HG03457 (cell line): ENCODE data around the gene CP.
"Not testable (repeated sequence)": the region's sequence is repeated elsewhere in the genome, so short reads cannot be mapped to it uniquely, and the experiment has no call there.

Experiments used
- ATAC-seq: cut with Tn5 transposase; IDR thresholded peaks from one replicate; pipeline ENCODE4 v1.9.1; 2021; ENCODE audit warnings: moderate number of reproducible peaks; ENCODE audit not compliant: unreplicated experiment

CP gene

DNA sequence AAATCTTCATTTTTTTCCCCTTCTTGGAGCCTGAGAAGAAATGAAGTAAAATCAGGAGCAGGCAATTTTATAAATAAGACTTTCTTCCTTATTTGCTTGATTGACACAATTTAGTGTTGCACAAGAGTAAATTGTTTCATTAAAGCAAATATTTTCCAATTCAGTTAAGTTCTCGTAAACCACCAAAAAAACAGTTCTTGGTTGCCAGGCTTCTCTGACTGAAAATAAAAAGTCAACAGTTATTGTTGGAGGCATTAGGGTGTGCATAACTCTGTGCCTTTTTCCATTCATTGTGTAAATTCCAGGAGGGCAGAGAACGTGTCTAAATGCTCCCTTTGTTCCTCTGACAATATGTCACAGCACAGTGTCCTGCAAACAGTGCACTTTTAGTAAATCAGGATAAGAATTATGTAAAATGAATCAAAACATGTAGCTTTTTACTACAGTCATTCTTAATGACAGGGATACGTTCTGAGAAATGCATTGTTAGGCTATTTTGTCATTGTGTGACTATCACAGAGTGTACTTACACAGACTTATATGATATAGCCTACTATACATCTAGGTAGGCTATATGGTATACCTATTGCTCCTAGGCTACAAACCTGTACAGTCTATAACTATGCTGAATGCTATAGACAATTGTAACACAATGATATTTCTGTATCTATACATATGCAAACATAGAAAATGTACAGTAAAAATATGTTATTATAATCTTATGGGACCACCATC lies at the start of gene CP:
TSS of gene CP (minus strand) at position 47 of the 735 bp plus-strand sequence. CDS start at position 10, 37 bp downstream.
- no peak for ATAC-seq

DNA sequence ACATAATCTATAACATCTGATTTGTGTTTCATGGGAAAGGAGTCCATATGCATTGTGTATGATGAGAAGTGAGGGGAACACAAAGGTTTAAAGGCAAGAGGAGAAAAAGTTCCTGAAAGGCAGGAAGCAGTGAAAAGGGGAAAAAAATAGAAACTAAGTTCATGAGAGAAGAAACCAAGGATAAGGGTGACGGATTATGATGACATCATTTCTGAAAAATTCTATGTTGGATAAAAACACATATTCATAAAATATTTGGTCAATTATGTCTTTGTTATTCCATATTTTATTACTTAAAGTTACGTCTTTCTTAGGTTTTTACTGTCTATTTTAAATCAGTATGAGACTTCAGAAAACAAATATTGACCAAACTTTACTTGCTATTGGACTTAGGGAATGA lies 48.6 kb upstream of the CP start:
- ATAC-seq = no peak

DNA sequence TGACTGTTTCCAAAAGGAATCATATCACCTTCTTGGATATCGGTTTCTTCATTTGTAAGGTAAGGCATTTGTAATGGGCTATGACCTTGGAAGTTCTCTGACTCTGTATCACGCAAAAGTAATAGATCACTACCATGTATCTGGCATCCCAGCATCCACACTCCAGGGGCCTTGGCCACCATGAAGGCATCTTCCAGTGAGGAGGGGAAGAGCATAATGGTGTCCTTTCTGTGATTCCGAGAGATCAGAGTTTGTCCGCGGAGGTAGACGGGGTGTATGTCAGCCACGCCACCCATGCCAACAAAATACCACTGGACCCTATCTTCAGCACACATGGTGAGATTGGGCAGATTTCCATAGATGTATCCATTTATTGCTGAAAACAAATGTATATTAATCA lies 48.1 kb upstream of the CP start:
- ATAC-seq = no peak

DNA sequence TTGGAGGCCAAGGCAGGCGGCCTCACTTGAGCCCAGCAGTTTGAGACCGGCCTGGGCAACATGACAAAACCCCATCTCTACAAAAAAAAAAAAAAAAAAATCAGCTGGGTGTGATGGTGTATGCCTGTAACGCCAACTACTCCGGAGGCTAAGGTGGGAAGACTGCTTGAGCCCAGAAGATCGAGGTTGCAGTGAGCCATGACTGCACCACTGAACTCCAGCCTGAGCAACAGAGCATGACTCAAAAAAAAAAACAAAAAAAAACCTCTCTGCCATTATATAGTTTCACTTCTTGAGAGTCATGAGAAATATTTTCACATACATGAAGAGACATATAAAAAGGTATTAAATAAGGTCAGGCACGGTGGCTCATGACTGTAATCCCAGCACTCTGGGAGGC lies 45.9 kb upstream of the CP start:
- no peak for ATAC-seq

DNA sequence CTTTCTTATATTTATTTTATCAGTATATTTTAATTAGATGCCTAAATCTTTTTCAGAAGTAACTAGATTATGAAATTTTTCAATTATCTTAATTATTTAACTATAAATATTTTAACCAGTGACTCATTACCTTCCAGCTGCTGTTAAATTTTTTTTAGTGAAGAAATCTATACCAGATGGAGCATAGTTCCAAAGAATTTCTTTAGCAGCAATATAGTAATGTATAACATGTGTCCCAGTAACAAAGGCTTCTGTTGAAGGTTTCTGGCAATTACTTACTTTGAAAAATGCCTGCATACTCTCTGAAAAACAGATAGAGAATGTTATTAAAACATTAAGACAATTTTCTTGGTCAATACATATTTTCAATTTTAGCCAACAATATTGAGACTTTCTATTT lies 45.1 kb upstream of the CP start:
- ATAC-seq = no peak

DNA sequence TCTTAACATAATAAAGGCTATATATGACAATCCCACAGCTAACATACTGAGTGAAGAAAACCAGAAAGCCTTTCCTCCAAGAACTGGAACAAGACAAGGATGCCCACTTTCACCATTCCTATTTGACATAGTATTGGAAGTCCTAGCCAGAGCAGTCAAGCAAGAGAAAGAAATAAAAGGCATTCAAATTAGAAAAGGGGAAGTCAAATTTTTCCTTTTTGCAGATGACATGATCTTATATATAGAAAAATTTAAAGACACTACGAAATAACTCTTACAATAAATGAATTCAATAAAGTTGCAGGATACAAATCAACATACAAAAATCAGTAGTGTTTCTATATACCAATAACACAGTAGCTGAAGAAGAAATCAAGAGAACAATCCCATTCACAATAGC lies 42.2 kb upstream of the CP start:
- no peak for ATAC-seq

DNA sequence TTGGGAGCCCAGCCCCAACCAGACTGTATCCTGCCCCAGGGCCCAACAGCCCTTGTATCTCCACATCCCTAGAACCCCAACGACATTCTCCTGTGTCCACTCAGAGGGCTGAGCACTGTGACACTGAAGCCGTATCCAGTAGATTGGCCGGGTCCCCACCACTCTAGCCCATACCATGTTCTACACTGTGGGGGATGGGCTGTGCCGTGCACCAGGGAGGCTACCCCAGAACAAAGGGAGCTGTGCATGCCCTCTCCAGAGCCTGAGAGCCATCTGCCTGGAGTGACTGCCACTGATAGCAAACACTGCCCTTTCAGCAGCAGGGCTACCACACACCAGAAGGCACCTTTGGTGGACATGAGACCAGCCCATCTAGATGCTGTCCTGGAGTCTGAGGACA lies 37.1 kb upstream of the CP start:
- ATAC-seq = no peak

DNA sequence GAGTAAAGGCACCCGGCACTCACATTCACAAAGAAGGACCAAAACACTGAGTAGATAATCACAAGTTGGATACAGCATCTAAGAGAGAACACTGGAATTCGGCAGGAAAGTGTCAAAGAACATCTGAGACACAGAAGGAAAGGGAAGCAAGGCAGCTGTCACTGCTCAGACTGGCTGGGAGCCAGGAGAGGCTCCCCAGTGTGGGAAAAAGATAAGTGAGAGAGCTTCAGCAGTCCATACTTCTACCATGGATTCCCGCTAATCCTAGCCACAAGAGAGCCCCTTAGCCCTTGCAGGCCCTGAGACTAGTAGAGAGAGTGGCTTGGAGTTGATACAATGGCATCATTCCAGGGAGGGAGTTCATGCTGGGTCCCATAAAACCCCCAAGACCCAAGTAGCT lies 36.7 kb upstream of the CP start:
- no peak for ATAC-seq

DNA sequence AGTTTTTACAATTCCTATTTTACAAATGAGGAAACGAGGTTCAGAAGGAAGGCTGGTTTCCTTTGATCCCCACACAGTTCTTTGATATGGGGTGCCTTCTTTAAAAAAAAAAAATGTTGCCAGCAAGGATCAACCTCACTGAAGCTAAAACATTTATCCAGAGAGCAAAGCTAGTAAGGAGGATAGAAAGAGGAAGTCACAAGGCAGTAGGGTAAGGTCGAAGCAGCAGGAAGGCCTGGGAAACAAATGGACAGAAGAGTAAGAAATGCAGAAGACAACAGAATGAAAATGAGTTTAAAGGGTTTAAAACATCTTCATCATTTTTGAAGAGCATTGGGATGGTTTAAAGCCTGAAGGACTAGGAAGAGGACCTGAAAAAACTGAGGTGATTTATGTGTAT lies 30.6 kb upstream of the CP start:
- ATAC-seq = no peak

DNA sequence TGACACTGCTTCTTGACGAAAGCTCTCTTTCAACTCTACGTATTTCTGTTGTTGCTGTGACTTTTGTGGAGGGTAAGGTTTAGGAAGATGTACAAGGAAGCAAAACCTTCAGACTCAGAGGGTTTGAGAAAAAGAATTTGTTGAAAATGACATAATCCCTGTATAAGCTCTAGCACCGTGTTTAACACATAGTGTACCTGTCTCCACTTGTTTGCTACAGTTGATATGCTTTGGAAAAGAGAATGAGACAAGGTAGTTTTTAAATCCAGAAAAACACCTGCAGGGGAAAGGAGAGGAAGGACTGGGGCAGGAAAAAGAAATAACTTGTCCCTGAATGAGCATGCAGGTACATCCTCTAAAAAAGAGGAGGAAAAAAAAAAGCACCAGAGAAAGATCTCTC lies 29.6 kb upstream of the CP start:
- no peak for ATAC-seq

DNA sequence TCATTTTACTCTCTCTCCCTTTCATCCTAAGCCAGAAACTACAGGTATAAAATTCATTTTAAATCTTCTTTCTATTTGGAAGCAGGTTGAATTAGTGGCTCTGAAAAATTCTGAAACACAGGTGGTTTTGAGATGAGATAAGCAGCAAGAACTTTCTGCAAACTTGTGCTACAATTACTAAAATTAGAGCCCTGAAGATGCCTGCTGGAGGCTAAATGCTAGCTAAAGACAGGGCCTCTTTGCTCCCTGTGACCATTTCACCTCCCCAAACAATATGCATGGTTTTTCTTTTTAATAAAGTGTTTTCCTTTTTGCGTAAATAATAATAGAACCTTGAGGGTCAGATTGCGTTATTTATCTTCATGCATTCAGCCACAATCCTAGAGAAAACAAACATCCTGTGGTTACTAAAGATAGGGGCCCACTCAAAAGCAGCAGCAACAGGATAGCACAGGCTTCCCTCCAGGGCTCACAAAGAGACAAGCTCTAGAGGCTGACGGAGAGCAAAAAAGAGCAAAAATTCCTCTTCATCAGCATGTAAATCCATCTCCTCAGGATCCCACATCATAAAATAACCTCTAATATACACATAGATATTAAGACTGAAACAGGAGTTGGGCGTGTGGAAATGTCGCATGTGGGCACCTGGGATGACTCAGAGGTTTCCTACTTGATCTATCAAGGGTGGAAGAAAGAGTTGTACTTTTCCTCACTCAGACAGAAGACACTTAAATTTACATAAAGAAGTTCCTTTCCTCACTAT lies 26.5 kb upstream of the CP start:
- peak; percentile 48 for ATAC-seq

DNA sequence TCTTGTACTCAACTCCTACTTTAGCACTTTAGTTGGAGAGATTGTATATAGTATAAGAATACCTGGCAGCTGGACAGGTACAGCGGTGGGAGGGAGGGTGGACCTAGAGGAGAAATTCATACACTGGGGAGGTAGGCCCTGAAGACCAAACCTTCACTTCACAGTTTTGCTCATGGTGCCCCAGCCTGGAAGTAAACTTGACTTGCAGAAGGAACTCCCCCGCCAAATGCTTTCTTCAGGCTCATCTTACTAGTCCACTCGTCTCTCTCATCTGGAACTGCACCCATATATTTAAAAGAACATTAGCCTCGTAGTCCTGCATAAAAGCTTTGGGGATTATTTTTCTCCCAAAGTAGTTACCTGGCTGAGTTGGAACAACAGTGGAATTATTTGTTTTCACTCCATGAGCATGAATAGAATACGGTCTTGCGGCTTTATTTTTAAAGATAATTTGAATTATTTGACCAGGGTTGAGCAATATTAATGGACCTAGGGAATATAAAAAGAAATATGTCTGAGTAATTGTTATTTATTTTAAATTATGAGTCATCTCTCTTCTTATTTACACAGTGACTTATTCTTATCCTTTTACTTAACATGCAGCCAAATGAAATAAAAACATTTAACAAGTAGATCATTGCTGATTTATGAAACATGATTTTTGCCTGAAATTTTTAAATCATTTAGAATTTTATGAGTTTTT lies 25.5 kb upstream of the CP start:
- no peak for ATAC-seq

DNA sequence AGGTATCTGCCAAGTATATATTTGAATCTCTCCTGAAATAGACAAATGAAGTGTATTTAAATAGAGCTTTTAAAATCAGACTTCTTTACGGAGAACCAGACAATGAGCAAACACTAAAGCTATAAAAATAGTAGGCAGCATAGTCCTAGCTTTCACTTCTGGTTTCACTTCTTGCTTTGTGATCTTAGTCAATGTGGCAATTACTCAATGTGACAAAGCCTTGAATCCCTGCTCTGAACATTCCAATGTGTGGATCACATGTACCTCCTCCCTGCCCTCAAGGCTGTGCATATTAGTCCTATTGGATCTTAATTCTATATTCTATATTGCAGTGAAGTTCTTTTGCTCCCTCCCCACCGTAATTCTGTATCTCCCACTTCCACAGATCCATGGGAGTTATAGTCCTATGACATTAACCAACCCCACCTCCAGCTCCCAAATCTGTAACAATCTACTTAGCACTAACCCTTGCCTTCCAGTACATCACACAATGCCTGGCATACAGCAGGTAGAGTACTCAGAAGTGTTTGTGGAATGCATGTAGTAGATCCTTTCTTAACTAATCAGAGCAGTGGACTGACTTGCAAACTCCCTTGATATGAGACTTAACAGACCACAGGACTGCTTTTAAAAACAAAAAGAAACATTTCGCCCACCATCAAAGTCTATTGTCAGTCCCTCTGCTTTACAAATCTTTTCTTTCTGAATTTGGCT lies 24.3 kb upstream of the CP start:
- peak; percentile 74 for ATAC-seq

DNA sequence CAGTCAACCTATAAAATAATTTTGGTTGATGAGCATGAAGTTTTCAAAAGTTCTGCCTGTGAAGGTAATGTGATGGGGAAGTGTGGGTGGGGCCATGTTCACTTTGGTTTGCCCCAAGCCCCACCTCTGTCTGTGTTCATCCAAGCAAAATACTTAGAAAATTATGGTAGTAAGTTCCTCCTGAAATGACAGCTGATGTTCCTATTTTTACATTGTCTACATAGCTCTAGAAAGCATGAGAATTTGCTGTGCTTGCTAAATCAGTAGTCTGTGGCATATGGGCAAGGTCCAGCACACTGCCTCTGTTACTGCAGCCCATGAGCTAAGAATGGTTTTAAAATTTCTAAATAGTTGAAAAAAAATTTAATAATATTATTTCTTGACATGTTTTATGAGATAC lies 21.9 kb upstream of the CP start:
- no peak for ATAC-seq

DNA sequence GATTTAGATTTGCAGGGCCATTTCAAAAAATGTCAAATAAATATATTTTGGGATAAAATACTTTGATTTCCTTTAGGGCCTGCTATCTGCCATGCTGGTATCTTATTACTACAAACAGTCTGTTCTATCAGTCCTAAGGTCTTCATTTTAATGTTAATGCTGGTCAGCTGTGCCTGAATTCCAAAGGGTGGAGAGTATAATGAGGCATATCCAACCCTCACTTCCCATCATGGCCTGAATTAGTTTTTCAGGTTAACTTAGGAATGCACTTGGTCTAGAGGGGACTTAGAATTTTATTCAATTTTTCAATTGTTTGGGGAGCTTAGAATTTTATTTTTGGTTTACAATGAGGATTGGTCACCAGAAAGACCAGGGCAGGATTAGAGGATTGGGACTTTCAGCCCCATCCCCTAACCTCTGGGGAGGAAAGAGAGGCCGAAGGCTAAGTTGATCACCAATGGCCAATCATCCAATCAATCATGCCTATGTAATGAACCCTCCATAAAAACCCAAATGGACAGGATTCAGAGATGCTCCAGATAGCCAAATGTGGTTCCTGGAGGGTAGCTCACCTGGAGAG lies 17.8 kb upstream of the CP start:
- no peak for ATAC-seq

DNA sequence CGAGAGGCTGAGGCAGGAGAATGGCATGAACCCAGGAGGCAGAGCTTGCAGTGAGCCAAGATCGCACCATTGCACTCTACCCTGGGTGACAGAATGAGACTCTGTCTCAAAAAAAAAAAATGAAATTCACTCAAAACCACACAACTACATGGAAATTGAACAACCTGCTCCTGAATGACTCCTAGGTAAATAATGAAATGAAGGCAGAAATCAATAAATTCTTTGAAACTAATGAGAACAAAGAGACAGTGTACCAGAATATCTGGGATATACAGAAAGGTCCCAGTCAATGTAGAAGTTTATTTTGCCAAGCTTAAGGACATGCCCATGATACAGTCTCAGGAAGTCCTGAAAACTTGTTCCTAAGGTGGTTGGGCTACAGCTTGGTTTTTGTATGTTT lies 16.6 kb upstream of the CP start:
- ATAC-seq = not testable (repeated sequence)

DNA sequence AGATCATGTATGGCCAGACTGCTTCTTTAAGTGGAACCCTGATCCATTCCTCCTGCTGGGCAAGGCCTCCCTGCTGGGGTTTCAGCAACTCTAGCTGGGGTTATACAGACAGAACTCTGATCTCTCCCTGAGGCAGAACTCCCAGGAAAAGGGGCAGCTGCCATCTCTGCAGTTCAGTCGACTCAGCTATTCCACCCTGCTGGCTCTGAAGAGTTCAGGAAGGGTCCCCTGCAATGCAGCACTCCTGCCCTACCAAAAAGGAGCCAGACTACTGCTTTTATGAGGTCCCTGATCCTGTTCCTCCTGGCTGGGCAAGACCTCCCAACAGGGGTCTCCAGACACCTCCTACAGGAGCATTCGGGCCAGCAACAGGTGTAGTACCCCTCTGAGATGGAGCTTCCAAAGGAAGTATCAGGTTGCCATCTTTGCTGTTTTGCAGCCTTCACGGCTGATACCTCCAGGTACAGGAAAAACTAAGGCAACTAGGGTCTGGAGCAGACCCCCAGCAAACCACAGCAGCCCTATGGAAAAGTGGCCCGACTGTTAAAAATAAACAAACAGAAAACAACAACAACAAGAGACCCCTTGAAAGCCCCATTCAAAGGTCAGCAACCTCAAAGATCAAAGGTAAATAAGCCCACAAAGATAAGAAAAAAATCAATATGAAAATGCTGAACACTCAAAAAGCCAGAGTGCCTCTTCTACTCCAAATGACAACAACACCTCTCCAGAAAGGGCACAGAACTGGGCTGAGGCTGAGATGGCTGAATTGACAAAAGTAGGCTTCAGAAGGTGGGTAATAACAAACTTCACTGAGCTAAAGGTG lies 14.2 kb upstream of the CP start:
- ATAC-seq = no peak

DNA sequence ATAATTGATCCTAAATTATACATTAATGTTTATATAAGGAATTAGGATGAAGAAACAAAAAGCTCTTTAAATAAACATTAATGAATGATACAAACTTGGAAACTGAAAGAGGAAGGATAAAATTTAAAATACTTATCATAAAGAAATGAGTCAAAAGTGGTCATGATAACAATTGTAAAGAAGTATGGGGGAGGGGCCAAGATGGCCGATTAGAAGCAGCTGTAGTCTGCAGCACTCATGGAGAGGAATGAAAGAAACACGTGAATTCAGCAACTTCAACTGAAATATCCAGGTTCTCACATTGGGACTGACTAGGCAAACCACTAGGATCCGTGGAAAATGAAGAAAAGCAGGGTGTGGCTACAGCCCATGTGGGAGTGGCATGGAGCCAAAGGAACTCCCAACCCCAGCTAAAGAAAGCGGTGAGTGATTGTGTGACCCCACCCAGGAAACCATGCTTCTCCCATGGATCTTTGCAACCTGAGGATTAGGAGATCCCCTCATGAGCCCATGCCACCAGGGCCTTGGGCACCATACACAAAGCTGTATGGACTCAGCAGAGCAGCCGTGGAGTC lies 13.1 kb upstream of the CP start:
- ATAC-seq = no peak

DNA sequence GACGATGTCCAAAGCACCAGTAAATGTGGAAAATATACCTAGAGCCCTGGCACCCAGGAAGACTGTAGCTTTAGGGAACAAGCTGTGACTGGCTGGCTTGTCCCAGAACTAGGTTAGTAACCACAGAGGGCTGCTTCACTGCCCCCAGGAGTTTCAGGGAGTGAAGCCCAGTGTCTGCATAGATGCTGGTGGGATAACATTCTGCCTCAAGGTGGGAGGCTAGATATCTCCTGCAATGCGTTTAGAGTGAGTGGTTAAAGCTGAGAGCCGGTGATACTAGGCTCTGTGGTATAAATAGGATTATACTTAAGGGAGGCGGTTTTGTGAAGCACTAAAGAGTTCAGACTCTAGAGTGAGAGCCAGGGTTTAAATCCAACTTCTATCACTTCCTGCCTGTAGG lies 11.7 kb upstream of the CP start:
- no peak for ATAC-seq

DNA sequence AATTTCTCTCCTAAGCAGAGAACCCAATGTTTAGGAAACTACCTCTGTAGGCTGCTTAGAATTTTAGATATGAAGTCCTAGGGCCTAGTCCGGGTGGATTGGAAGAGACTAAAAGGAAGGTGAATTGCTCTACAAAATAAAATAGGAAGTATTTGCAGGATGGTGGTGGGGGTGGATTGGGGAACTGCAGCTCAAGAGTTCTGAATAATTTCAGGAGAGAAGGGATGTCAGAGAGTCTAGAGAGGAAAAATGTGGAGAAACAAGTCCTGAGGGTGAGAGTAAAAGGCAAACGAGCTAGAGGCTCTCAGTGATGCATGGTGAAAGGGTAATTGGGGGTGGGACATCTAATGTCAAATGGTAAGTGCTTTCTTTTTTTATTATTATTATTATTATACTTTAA lies 10.2 kb upstream of the CP start:
- ATAC-seq = no peak
